Activated B cell treated with CpG ODN at 0.5 μM for 24 hours (primary cell): ENCODE measurements around the gene SCO1. TPM values are rescaled to one million over a fixed set of nuclear protein-coding genes. Genes with fewer than 3 reads are reported as not detected.
"Not testable (repeated sequence)": the region's sequence is repeated elsewhere in the genome, so short reads cannot be mapped to it uniquely, and the experiment has no call there.

ENCODE experiments used
- ATAC-seq: fragments of 200-7000 bp; cut with Tn5 transposase; one replicate; pipeline ENCODE4 v1.10.0; 2021; ENCODE audit warnings: low read depth, mild to moderate bottlenecking, moderate library complexity
- CTCF ChIA-PET: fragments of 350-600 bp; sonication (Branson Sonifier 250); formaldehyde crosslinking; loops from one replicate; lab custom pipeline; 2021; ENCODE audit warnings: antibody characterized with exemption; lab: Charles Lee
- POLR2A ChIA-PET: fragments of 350-600 bp; sonication (Branson Sonifier 250); formaldehyde crosslinking; loops from one replicate; lab custom pipeline; 2021; ENCODE audit warnings: antibody characterized with exemption; lab: Charles Lee
- DNase-seq: peaks from one replicate; pipeline ENCODE4 v3.0.0; 2022
- H3K27ac Mint-ChIP-seq: one replicate; pipeline ENCODE4 v1.8.0; 2020; ENCODE audit warnings: mixed read lengths
- H3K27me3 Mint-ChIP-seq: one replicate; pipeline ENCODE4 v1.8.0; 2021; ENCODE audit warnings: mixed read lengths
- H3K36me3 Mint-ChIP-seq: one replicate; pipeline ENCODE4 v1.8.0; 2021; ENCODE audit warnings: low read depth, mixed read lengths
- H3K4me1 Mint-ChIP-seq: one replicate; pipeline ENCODE4 v1.8.0; 2021; ENCODE audit warnings: mixed read lengths
- H3K4me3 Mint-ChIP-seq: one replicate; pipeline ENCODE4 v1.8.0; 2020; ENCODE audit warnings: mild to moderate bottlenecking, mixed read lengths
- H3K9me3 Mint-ChIP-seq: one replicate; pipeline ENCODE4 v1.8.0; 2020; ENCODE audit warnings: mixed read lengths
- intact Hi-C: fragments of 100-400 bp; cut with micrococcal nuclease; formaldehyde crosslinking; loops from one replicate; pipeline ENCODE4 v1.15.1; 2024
- total RNA-seq: library from RNA; stranded (reverse); gene quantifications from 2 replicates; pipeline ENCODE4 v1.2.3, GENCODE V29; 2022
- TF ChIP-seq, protein P1 (sequence below): fragments of 200-600 bp; IDR thresholded peaks from one replicate; pipeline ENCODE4 v1.8.0; 2022; ENCODE audit warnings: antibody characterized with exemption, mild to moderate bottlenecking

The SCO1 gene
- total RNA-seq, 1 donor from 2014 or later: 33.3 TPM

DNA sequence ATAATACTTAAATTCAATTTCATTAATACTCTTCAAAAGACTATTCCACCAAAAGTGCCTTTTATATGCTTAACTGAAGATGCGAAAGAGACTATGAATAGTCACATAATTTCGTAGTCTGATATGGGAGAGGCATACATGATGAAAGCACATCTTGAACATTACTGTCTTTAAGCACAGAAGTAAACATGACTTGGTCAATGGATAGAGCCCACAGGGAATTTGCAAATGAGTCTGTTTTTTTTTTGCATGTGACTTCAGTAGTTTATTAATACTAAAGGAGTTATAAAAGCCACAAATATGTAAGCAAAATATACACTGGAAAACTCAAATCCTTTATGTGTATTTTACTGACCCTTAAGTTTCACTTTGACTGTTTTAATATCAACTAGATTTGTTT, 16.0 kb upstream of the SCO1 start:
- TF ChIP-seq, protein P1, sequence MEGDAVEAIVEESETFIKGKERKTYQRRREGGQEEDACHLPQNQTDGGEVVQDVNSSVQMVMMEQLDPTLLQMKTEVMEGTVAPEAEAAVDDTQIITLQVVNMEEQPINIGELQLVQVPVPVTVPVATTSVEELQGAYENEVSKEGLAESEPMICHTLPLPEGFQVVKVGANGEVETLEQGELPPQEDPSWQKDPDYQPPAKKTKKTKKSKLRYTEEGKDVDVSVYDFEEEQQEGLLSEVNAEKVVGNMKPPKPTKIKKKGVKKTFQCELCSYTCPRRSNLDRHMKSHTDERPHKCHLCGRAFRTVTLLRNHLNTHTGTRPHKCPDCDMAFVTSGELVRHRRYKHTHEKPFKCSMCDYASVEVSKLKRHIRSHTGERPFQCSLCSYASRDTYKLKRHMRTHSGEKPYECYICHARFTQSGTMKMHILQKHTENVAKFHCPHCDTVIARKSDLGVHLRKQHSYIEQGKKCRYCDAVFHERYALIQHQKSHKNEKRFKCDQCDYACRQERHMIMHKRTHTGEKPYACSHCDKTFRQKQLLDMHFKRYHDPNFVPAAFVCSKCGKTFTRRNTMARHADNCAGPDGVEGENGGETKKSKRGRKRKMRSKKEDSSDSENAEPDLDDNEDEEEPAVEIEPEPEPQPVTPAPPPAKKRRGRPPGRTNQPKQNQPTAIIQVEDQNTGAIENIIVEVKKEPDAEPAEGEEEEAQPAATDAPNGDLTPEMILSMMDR: no peak
- Mint-ChIP-seq H3K9me3 (no peaks in the 10 kb centered on the region), H3K27me3 (no peaks in the 10 kb centered on the region), H3K4me3 (no peak overlapping the region), H3K36me3 (peaks cover 58% of the 10 kb centered on the region), H3K27ac (no peak overlapping the region), H3K4me1 (no peaks in the 10 kb centered on the region)
- no peak for DNase-seq
- ChIA-PET CTCF (no interaction called here), POLR2A (no interaction called here)
- intact Hi-C loops: no loop called here
- no peak for ATAC-seq

DNA sequence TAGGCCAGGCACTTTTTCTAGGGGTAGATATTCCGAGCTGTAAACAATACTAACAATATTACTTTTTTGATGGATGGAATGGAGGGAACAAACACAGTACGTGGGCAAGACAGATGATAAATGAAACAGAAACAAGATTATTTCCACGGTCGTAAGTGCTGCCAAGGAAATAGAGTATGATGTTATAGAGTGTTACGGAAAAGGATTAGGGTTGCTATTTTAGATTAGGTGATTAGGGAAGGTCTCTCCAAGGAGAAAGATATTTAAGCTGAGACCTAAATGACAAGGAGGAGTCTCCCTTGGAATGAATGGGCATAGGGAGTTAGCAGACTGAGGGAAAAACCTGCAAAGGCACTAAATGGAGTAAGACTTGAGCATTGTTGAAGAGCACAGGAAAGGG, 8.4 kb upstream of the SCO1 start:
- CTCF ChIA-PET: no interaction called here
- Mint-ChIP-seq H3K36me3 (peaks cover 59% of the 10 kb centered on the region), H3K9me3 (no peaks in the 10 kb centered on the region), H3K27me3 (no peaks in the 10 kb centered on the region), H3K4me3 (no peak overlapping the region), H3K4me1 (peaks cover 23% of the 10 kb centered on the region), H3K27ac (no peak overlapping the region)
- intact Hi-C loops: no loop called here
- ATAC-seq: no peak
- DNase-seq: no peak
- POLR2A ChIA-PET: no interaction called here
- TF ChIP-seq, protein P1: no peak

DNA sequence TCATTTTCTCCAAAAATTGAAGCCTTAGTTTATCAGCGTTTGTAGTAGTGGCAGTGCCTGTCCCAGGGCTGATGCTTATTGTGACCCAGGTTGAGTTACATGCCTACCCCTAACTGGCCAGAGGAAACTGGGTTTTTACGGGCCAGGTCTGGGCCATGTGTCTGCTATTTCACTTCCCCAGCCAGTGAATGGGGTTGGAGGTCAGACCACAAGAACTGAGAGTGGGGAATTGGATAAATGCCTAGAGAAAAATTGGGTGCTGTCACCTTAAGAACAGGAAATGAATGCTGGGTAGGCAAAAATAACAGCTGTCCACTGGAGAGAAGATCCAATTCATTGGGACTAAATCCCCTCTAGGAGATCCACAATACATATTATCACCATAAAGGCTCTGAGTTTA, 5.2 kb upstream of the SCO1 start:
- Mint-ChIP-seq H3K36me3 (peaks cover 38% of the 10 kb centered on the region), H3K9me3 (no peaks in the 10 kb centered on the region), H3K4me3 (no peak overlapping the region), H3K4me1 (peaks cover 49% of the 10 kb centered on the region), H3K27me3 (no peaks in the 10 kb centered on the region), H3K27ac (peak overlapping the region; percentile 50)
- intact Hi-C loops: no loop called here
- TF ChIP-seq, protein P1: no peak
- ATAC-seq: no peak
- POLR2A ChIA-PET: interaction anchor here (0.6 kb wide), 1 partner anchor 1126 kb away, joined by 3 read pairs; the partner anchor contains the start of gene CFAP52
- DNase-seq: no peak
- CTCF ChIA-PET: no interaction called here

DNA sequence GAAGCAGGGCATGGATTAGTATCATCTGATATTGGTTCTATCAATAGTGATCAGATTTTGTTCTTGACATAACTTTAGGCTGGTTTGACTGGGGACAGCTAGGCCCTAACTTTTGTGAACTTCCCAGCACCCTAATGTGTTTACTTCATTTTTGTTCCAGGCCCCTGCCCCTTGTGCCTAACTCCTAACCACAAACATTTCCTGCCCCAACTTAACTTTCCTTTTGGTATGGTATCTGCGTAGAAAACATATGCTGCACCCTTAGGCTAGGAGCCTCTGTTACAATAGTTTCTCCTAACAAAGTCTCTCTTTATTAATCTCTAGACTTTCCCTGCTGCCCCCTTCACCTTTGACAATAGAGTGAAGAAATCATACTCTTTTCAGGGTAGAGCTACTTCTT, 2.5 kb upstream of the SCO1 start:
- DNase-seq (no peak), ATAC-seq (no peak)
- intact Hi-C loops: loop anchor here (5.0 kb wide), 1 partner anchor 68 kb away; no protein-coding TSS in a partner anchor
- Mint-ChIP-seq H3K27ac (peak overlapping the region; percentile 55), H3K4me3 (peak overlapping the region; percentile 16), H3K36me3 (peaks cover 25% of the 10 kb centered on the region), H3K4me1 (peaks cover 60% of the 10 kb centered on the region), H3K27me3 (no peaks in the 10 kb centered on the region), H3K9me3 (no peaks in the 10 kb centered on the region)
- TF ChIP-seq, protein P1: no peak
- CTCF ChIA-PET: no interaction called here
- POLR2A ChIA-PET: no interaction called here

GRCh38 chr17:10698096-10698818, 924 bp upstream of the SCO1 start:
- H3K9me3 Mint-ChIP-seq: no peaks in the 10 kb centered on the region
- TF ChIP-seq, protein P1: no peak
- ATAC-seq (no peak), DNase-seq (no peak)
- CTCF ChIA-PET: no interaction called here
- intact Hi-C loops: loop anchor here (5.0 kb wide), 1 partner anchor 66 kb away; no protein-coding TSS in a partner anchor
- H3K27ac Mint-ChIP-seq: peak overlapping the region; percentile 92
- H3K4me3 Mint-ChIP-seq: peak overlapping the region; percentile 92
- H3K27me3 Mint-ChIP-seq: no peaks in the 10 kb centered on the region
- POLR2A ChIA-PET: interaction anchor here (0.6 kb wide), 1 partner anchor 21 kb away, joined by 3 read pairs; no protein-coding TSS in a partner anchor
- H3K4me1 Mint-ChIP-seq: peaks cover 55% of the 10 kb centered on the region
- H3K36me3 Mint-ChIP-seq: peaks cover 29% of the 10 kb centered on the region

DNA sequence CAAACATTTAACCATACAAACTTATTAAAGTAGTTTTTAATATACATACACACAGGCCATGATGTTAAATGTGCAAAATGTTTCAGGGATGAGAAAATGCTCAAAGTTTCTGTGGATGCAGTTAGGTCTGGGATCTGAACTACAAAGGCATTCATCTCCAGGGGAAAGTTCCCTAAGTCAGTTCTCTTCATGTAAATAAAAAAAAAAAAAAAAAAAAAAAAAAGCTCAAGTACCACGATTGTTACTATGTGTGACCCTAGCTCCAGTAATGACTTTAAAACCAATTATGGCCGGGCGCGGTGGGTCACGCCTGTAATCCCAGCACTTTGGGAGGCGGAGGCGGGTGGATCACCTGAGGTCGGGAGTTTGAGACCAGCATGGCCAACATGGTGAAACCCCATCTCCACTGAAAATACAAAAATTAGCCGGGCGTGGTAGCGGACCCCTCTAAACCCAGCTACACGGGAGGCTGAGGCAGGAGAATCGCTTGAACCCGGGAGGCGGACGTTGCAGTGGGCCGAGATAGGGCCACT, 1.4 kb downstream of the SCO1 start:
- ChIA-PET POLR2A (interaction anchor here (1.0 kb wide), 1 partner anchor 1301 kb away, joined by 3 read pairs; the partner anchor contains the start of gene ZNF18), CTCF (interaction anchor here (1.2 to 1.7 kb wide), 2 partner anchors 12 to 49 kb away, joined by 3 to 6 read pairs; no protein-coding TSS in a partner anchor)
- H3K9me3 Mint-ChIP-seq, DNase-seq, ATAC-seq, H3K27me3 Mint-ChIP-seq, H3K27ac Mint-ChIP-seq: not testable (repeated sequence)
- Mint-ChIP-seq H3K4me1 (peaks cover 41% of the 10 kb centered on the region), H3K36me3 (peaks cover 49% of the 10 kb centered on the region), H3K4me3 (peak overlapping the region; percentile 92)
- intact Hi-C loops: loop anchor here (5.0 kb wide), 1 partner anchor 64 kb away; no protein-coding TSS in a partner anchor
